RWPE1 (cell line): ENCODE results near the gene CDK5R1.

Experiments
- CTCF ChIA-PET: fragments of 350-600 bp; sonication (Branson Sonifier 250); formaldehyde crosslinking; extraction: SDS; loops from one replicate; lab custom pipeline; 2021; lab: Yijun Ruan, JAX
- POLR2A ChIA-PET: fragments of 400-600 bp; formaldehyde crosslinking; extraction: SDS; loops from one replicate; lab custom pipeline; 2020; ENCODE audit warnings: antibody characterized with exemption; ENCODE audit not compliant: low non-redundant PET; lab: Yijun Ruan, JAX
- DNase-seq: peaks from one replicate; pipeline ENCODE4 v3.0.0; 2012; ENCODE audit warnings: low spot score
- H3K27ac ChIP-seq: fragments of 450-650 bp; 2 replicates; pipeline ENCODE4 v1.5.1; 2017
- TF ChIP-seq, protein P1 (sequence below): fragments of 450-650 bp; conservative IDR thresholded peaks from 2 replicates; pipeline ENCODE4 v1.5.1; 2017; ENCODE audit warnings: low read depth, mild to moderate bottlenecking

Gene CDK5R1

DNA sequence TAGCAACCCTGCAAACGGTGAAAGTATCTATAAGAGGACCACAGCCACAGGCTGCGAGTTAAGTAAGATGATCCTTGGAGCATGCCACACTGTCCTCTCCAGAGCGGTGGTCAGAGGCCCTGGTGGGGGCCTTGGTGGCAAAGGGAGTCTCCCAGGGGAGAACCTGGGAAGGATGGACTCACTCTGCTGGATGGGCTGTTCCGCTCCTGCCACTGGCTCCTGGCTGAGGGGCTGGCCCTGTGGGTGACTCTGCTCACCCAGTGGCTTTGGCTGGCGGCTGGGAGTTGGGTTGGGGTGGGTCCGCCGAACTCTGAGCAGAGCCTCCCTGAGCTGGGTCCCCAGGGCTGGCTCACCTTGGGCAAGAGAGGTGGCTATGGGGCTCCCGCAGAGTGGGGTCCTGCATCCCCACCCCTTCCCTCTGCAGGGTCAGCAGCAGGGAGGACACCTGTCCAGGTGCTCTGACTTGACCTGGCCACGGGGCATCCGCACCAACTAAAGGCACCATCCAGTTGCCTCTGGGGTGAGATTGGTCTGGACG is 7.3 kb downstream of the CDK5R1 start:
- TF ChIP-seq, protein P1, sequence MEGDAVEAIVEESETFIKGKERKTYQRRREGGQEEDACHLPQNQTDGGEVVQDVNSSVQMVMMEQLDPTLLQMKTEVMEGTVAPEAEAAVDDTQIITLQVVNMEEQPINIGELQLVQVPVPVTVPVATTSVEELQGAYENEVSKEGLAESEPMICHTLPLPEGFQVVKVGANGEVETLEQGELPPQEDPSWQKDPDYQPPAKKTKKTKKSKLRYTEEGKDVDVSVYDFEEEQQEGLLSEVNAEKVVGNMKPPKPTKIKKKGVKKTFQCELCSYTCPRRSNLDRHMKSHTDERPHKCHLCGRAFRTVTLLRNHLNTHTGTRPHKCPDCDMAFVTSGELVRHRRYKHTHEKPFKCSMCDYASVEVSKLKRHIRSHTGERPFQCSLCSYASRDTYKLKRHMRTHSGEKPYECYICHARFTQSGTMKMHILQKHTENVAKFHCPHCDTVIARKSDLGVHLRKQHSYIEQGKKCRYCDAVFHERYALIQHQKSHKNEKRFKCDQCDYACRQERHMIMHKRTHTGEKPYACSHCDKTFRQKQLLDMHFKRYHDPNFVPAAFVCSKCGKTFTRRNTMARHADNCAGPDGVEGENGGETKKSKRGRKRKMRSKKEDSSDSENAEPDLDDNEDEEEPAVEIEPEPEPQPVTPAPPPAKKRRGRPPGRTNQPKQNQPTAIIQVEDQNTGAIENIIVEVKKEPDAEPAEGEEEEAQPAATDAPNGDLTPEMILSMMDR = no peak
- no peak overlapping the region for H3K27ac ChIP-seq
- no peak for DNase-seq
- POLR2A ChIA-PET = no interaction called here
- CTCF ChIA-PET = no interaction called here

DNA sequence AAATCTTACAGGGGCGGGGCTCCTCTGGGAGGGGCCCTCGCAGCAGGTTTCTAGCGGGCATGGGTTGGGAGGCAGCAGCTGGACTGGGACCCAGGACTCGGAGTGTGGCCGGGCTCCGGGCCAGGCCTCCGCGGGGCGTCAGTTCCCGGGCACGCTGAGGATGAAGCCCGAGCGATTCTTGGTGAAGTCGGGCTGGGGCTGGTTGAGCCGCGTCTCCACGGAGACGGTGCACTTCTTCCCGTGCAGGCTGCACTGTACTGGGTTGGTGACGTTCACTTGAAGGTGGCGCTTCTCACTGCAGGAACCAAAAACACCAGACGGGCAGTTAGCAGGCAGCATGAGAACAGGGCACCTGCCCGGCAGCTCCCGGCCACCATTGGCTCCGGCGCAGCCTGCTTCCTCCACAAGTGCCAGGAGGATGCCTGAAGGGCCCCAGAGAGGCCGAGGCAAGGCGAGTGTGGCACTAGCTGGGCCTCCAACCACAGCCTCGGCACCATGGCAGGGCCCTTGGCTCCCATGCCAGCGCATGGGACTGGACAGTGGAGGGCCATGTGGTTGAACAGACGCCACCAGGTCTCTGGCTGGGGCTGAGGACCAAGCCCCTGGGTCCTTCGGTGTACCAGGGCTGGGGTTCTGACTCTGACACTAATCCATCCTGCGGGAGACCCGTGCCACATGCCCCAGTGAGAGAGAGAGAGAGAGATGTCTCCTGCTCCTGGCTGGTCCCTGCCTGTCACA is 8.0 kb downstream of the CDK5R1 start:
- CTCF ChIA-PET = no interaction called here
- POLR2A ChIA-PET = no interaction called here
- peak overlapping the region; percentile 78; the same call in 1 of the 2 replicates for H3K27ac ChIP-seq
- TF ChIP-seq, protein P1 = no peak
- no peak for DNase-seq

DNA sequence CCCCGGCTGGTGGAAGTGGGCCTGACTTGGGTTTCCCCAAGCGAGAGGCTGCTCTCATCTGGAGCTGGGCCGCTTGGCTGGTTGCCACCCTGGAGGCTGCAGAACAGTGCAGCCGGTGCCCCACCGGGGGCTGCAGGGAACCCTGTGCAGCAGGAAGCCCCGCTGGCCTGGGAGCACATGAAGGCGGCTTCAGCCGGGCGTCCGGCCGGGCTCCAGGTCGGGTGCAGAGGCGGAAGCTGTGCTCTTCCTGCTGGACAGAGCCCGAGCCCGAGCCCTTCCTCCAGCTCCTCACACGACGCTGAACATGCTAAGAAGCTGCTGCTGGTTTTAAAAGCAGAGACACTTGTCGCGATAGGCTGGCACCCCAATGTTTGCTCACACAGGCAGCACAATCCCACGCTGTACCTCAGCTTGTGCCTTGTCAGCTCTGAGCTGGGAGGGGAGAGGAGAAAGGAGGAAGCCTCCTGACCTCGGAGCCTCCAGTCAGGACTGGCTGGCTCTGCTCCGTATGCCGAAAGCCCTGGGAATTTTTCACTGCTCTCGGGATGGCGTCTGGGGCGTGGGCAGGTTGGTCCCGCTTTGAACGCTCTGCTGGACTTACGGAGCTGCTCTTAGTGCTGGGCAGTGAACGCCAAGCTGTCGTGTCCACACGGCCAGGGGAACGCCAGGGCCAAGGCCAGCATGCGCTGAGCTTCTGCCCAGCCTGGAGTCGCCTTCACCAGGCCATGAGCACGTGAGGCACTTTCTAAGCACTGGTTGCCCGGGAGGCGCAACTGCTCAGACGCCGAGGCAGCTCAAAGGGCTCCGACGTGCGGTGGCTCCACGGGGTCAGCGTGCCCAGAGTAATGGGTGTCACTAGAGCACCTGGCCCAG is 8.8 kb downstream of the CDK5R1 start:
- DNase-seq = no peak
- POLR2A ChIA-PET = no interaction called here
- peak overlapping the region; percentile 78 for H3K27ac ChIP-seq
- CTCF ChIA-PET = interaction anchor here (0.8 kb wide), 1 partner anchor 8 kb away, joined by 4 read pairs; the partner anchor contains the start of gene CDK5R1
- TF ChIP-seq, protein P1 = no peak

DNA sequence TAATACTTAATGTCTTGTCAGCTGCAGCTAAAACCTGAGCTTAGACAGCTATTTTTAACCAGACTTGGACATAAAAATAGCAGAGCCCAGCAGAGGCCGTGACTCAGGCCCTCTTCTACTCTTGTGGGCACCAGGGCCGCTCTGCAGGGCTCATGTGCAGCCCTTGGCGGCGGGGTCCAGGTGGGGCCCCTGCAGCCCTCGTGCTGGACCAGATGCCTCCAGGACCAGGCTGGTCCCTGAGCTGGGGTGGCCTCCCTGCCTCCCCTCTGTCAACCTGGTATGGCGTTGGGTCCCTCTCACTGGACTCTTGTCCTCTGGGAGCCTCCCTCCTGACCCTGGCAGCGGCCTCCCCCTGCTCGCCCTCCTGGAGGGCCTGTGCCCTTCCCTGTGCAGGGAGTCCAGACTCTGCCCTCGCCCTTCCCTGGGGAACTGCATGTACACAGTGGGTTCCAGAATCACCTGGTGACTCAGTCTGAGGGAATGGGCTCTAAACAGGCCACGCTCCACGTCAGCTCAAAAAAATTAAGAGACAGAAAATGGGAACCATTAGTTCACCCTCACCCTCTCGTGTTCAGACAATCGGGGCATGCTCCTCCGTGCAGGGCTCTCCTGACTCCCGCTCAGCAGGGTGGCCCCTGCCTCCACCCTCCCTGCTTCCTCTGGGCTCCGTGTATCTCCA is 9.7 kb downstream of the CDK5R1 start:
- CTCF ChIA-PET = interaction anchor here (0.8 kb wide), 1 partner anchor 9 kb away, joined by 4 read pairs; the partner anchor contains the start of gene CDK5R1
- H3K27ac ChIP-seq = peak overlapping the region; percentile 78
- POLR2A ChIA-PET = no interaction called here
- TF ChIP-seq, protein P1 = no peak
- peak; percentile 82 for DNase-seq

DNA sequence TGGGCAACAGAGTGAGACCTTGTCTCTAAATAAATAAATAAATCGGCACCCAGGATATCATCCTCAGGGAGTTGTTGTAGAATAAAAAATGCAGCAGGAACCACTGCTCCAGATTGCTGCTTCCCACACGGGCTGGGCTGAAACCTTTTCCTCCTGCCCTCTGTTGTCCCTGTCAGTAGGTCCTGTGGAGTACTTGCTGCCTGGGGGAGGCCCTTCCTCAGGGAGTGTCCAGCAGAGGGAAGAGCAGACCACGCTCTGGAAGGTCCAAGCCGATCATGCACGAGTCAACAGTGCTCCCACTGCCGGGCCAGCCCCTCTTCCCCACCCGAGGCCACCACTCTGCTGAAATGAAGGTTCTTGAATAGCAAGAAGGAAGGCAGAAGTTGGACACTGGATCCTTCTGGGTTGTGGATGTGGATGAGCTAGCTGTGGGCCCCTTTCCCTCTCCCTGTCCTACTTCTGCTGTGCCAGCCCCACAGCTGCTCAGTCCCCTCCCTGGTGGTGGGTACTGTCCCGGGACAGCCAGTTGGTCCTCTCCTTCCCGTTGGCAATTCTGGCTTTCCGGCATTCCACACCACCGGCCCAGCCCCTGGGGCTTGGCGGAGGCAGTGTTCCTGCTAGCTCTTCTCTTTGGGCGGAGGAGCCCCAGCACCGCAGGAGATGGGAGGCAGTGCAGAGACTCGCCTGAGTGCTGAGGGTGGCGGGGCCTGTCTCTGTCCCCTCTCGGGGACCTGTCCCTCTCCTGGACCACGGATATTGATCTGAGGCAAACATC is 10.8 kb downstream of the CDK5R1 start:
- no peak for DNase-seq
- POLR2A ChIA-PET = no interaction called here
- TF ChIP-seq, protein P1 = no peak
- peak overlapping the region; percentile 78 for H3K27ac ChIP-seq
- CTCF ChIA-PET = no interaction called here
